ENCODE data around the gene ASZ1.
"Not testable (repeated sequence)": the region's sequence is repeated elsewhere in the genome, so short reads cannot be mapped to it uniquely, and the experiment has no call there.

The ASZ1 gene

DNA sequence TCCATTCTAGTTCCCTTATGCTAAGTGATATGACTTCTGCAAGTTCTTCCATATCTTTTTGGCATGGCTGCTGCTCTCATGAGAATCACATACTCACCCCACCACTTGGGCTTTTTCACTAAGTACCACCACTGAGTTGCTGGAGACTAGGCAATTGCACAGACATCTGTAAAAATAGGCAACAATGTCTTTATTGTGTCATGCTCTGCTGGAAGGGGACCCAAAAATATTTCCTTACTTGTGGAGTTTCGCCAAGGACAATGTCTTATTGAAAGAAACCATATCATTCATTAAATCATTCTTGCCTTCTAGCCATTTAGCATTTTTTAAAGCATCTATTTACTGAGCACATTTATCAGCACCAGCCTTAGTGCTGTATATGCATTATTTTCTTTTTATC, 17.4 kb upstream of the ASZ1 start:
- no peak for DNase-seq (ENCODE audit: low read depth in 1 of 2, low spot score in 1 of 2)
- TF ChIP-seq SPI1 (IDR thresholded peaks at IDR 0.05; ENCODE audit: borderline replicate concordance, low read depth) (no peak), GABPA (IDR thresholded peaks at IDR 0.05; ENCODE audit: low read depth) (no peak), POLR2AphosphoS5 (IDR thresholded peaks at IDR 0.05; ENCODE audit: low read depth) (no peak)
- TF ChIP-seq, protein P1, sequence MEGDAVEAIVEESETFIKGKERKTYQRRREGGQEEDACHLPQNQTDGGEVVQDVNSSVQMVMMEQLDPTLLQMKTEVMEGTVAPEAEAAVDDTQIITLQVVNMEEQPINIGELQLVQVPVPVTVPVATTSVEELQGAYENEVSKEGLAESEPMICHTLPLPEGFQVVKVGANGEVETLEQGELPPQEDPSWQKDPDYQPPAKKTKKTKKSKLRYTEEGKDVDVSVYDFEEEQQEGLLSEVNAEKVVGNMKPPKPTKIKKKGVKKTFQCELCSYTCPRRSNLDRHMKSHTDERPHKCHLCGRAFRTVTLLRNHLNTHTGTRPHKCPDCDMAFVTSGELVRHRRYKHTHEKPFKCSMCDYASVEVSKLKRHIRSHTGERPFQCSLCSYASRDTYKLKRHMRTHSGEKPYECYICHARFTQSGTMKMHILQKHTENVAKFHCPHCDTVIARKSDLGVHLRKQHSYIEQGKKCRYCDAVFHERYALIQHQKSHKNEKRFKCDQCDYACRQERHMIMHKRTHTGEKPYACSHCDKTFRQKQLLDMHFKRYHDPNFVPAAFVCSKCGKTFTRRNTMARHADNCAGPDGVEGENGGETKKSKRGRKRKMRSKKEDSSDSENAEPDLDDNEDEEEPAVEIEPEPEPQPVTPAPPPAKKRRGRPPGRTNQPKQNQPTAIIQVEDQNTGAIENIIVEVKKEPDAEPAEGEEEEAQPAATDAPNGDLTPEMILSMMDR (IDR thresholded peaks at IDR 0.05; ENCODE audit: insufficient read depth, low read length): no peak
- TF ChIP-seq, protein P2, sequence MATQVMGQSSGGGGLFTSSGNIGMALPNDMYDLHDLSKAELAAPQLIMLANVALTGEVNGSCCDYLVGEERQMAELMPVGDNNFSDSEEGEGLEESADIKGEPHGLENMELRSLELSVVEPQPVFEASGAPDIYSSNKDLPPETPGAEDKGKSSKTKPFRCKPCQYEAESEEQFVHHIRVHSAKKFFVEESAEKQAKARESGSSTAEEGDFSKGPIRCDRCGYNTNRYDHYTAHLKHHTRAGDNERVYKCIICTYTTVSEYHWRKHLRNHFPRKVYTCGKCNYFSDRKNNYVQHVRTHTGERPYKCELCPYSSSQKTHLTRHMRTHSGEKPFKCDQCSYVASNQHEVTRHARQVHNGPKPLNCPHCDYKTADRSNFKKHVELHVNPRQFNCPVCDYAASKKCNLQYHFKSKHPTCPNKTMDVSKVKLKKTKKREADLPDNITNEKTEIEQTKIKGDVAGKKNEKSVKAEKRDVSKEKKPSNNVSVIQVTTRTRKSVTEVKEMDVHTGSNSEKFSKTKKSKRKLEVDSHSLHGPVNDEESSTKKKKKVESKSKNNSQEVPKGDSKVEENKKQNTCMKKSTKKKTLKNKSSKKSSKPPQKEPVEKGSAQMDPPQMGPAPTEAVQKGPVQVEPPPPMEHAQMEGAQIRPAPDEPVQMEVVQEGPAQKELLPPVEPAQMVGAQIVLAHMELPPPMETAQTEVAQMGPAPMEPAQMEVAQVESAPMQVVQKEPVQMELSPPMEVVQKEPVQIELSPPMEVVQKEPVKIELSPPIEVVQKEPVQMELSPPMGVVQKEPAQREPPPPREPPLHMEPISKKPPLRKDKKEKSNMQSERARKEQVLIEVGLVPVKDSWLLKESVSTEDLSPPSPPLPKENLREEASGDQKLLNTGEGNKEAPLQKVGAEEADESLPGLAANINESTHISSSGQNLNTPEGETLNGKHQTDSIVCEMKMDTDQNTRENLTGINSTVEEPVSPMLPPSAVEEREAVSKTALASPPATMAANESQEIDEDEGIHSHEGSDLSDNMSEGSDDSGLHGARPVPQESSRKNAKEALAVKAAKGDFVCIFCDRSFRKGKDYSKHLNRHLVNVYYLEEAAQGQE (IDR thresholded peaks at IDR 0.05; ENCODE audit: insufficient replicate concordance, low read depth): no peak
- H3K4me3 ChIP-seq (replicated peaks; ENCODE audit: insufficient read depth, low read length): no peak overlapping the region

DNA sequence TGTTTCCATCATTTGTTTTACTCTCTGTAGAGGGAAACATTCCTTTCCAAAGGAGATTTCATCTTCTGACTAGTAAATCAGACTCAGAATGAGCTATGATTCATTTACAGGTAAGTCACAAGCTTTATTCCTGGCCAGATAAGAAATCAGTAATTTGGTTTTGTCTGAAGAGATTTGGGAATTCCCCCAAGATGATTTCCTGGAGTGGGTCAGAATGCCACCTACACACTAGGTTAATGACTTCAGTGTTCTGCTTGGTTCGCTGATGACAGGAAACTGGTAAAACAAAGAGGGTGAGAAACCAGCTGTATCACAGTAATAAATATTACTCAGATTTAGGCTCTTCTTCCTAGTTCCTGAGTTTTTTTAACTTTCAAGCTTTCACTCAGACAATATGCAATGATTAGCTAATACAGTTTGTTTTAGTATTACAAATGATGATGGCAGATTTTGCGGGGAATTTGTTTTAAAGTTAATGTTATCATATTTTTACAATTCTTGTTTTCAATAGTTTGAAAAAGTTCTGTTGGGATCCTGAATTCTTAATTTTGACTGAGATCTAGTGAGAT, 8.3 kb upstream of the ASZ1 start:
- H3K27me3 ChIP-seq (ENCODE audit: insufficient read depth, poor library complexity, severe bottlenecking): no peaks in the 10 kb centered on the region
- no peak overlapping the region for H3K27ac ChIP-seq (replicated peaks)
- TF ChIP-seq GABPA (IDR thresholded peaks at IDR 0.05; ENCODE audit: low read depth) (no peak), SPI1 (IDR thresholded peaks at IDR 0.05; ENCODE audit: borderline replicate concordance, low read depth) (no peak), POLR2AphosphoS5 (IDR thresholded peaks at IDR 0.05; ENCODE audit: low read depth) (no peak)
- TF ChIP-seq, protein P2 (IDR thresholded peaks at IDR 0.05; ENCODE audit: insufficient replicate concordance, low read depth): no peak
- TF ChIP-seq, protein P1 (IDR thresholded peaks at IDR 0.05; ENCODE audit: insufficient read depth, low read length): no peak
- no peak overlapping the region for H3K4me3 ChIP-seq (replicated peaks; ENCODE audit: insufficient read depth, low read length)
- no peak for DNase-seq (ENCODE audit: low read depth in 1 of 2, low spot score in 1 of 2)

More for the DNA sequence above, 17.4 kb upstream of the ASZ1 start:
- Histone ChIP-seq H3K27me3 (ENCODE audit: insufficient read depth, poor library complexity, severe bottlenecking) (no peaks in the 10 kb centered on the region), H3K27ac (replicated peaks) (no peak overlapping the region)

DNA sequence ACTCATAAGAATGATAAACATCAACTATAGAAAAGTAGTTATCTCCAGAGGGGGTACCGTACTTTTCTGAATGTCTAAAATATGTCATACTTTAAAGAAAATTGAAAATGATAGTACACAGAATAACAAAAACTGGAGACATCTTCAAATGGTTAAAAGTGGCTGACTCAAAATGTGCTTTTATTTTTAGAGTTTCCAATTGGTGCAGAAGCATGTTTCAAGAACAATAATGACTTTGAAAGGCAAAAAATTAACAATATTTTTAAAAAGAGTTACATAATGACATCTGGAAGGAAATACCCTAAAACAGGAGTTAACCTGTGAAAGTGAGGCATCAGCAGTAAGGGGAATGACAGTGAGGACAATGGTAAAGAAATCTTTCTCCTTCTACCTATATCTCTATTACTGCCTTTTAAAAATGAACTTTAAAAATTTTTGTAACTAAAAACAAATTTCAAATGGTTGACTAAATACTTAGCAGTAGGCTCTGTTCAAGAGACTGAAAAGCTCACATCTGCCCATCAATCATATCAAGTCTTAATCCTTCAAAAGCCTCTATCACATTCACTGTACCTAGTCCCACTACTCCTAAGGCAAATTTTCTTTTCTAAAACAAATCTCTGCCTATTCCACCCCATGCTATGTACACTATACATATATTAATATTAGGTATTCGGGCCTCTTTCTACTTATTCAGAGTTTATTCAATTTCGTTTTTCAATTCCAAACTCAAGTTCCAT, 3.0 kb downstream of the ASZ1 start:
- no peak for DNase-seq (ENCODE audit: low read depth in 1 of 2, low spot score in 1 of 2)
- H3K27me3 ChIP-seq (ENCODE audit: insufficient read depth, poor library complexity, severe bottlenecking): no peaks in the 10 kb centered on the region
- no peak overlapping the region for H3K4me3 ChIP-seq (replicated peaks; ENCODE audit: insufficient read depth, low read length)
- TF ChIP-seq SPI1 (IDR thresholded peaks at IDR 0.05; ENCODE audit: borderline replicate concordance, low read depth) (no peak), POLR2AphosphoS5 (IDR thresholded peaks at IDR 0.05; ENCODE audit: low read depth) (no peak), GABPA (IDR thresholded peaks at IDR 0.05; ENCODE audit: low read depth) (no peak)
- TF ChIP-seq, protein P1 (IDR thresholded peaks at IDR 0.05; ENCODE audit: insufficient read depth, low read length): no peak
- TF ChIP-seq, protein P2 (IDR thresholded peaks at IDR 0.05; ENCODE audit: insufficient replicate concordance, low read depth): no peak
- no peak overlapping the region for H3K27ac ChIP-seq (replicated peaks)

DNA sequence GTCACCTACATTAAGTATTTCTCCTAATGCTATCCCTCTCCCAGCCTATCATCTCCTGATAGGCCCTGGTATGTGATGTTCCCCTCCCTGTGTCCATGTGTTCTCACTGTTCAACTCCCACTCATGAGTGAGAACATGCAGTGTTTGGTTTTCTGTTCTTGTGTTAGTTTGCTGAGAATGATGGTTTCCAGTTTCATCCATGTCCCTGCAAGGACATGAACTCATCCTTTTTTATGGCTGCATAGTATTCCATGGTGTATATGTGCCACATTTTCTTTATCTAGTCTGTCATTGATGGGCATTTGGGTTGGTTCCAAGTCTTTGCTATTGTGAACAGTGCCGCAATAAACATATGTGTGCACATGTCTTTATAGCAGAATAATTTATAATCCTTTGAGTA, 12.7 kb downstream of the ASZ1 start:
- H3K4me3 ChIP-seq (replicated peaks; ENCODE audit: insufficient read depth, low read length); H3K27me3 ChIP-seq (ENCODE audit: insufficient read depth, poor library complexity, severe bottlenecking); H3K27ac ChIP-seq (replicated peaks); DNase-seq (ENCODE audit: low read depth in 1 of 2, low spot score in 1 of 2): not testable (repeated sequence)

Measured in HL-60 (cell line).